ENCODE data around the gene POLR2H. TPM values are rescaled to one million over a fixed set of nuclear protein-coding genes. Genes with fewer than 3 reads are reported as not detected.
A peak's percentile ranks its signal among the peaks of the same experiment; 100 is the strongest.

The POLR2H gene
- total RNA-seq, 1 donor from 2014 or later: 26.0 TPM

- H3K27me3 ChIP-seq: no peaks in the 10 kb centered on the region
- no peaks in the 10 kb centered on the region for H3K4me1 ChIP-seq
- H3K36me3 ChIP-seq: peaks cover 35 to 44% of the 10 kb centered on the region in 2 donors
- peak overlapping the region in 1 of 2 donors; percentile 0 for H3K27ac ChIP-seq
- intact Hi-C loops (cut with DNase I): no loop called here
- H3K9me3 ChIP-seq: no peaks in the 10 kb centered on the region
- DNase-seq (ENCODE audit: low spot score in 2 of 2): no peak
- TF ChIP-seq CTCF (IDR thresholded peaks at IDR 0.05): peak in 2 of 3 experiments; percentile 20 to 23
- no peak overlapping the region for H3K4me3 ChIP-seq
These were observed 16.0 kb upstream of the POLR2H start for GRCh38 chr3:184345317-184346144.

- no peak for TF ChIP-seq CTCF (IDR thresholded peaks at IDR 0.05)
- no peaks in the 10 kb centered on the region for H3K4me1 ChIP-seq
- H3K9me3 ChIP-seq: no peaks in the 10 kb centered on the region
- no peak for DNase-seq (ENCODE audit: low spot score in 2 of 2)
- H3K27ac ChIP-seq: no peak overlapping the region
- intact Hi-C loops (cut with DNase I): no loop called here
- peaks cover 34 to 39% of the 10 kb centered on the region in 2 donors for H3K36me3 ChIP-seq
- H3K27me3 ChIP-seq: no peaks in the 10 kb centered on the region
- H3K4me3 ChIP-seq: no peak overlapping the region
These were observed 14.9 kb upstream of the POLR2H start for GRCh38 chr3:184346480-184347190.

- Histone ChIP-seq H3K9me3 (no peaks in the 10 kb centered on the region), H3K36me3 (peaks cover 26 to 31% of the 10 kb centered on the region in 2 donors), H3K4me3 (no peak overlapping the region), H3K27ac (no peak overlapping the region), H3K27me3 (no peaks in the 10 kb centered on the region), H3K4me1 (no peaks in the 10 kb centered on the region)
- TF ChIP-seq CTCF (IDR thresholded peaks at IDR 0.05): no peak
- no peak for DNase-seq (ENCODE audit: low spot score in 2 of 2)
- intact Hi-C loops (cut with DNase I): no loop called here
These were observed 14.0 kb upstream of the POLR2H start for GRCh38 chr3:184347321-184348056.

- Histone ChIP-seq H3K4me3 (no peak overlapping the region), H3K9me3 (no peaks in the 10 kb centered on the region), H3K4me1 (no peaks in the 10 kb centered on the region), H3K36me3 (peaks cover 20 to 26% of the 10 kb centered on the region in 2 donors), H3K27ac (no peak overlapping the region), H3K27me3 (no peaks in the 10 kb centered on the region)
- intact Hi-C loops (cut with DNase I): no loop called here
- no peak for DNase-seq (ENCODE audit: low spot score in 2 of 2)
- TF ChIP-seq CTCF (IDR thresholded peaks at IDR 0.05): no peak
These were observed 13.5 kb upstream of the POLR2H start for GRCh38 chr3:184348057-184348382.

GRCh38 chr3:184349563-184350470, 11.7 kb upstream of the POLR2H start:
- Histone ChIP-seq H3K9me3 (no peaks in the 10 kb centered on the region), H3K4me3 (no peak overlapping the region), H3K27ac (no peak overlapping the region), H3K27me3 (no peaks in the 10 kb centered on the region), H3K4me1 (no peaks in the 10 kb centered on the region), H3K36me3 (peaks cover 5 to 8% of the 10 kb centered on the region in 2 donors)
- TF ChIP-seq CTCF (IDR thresholded peaks at IDR 0.05): no peak
- no peak for DNase-seq (ENCODE audit: low spot score in 2 of 2)
- intact Hi-C loops (cut with DNase I): no loop called here
